ENCODE measurements around the gene MAGEA8.

The MAGEA8 gene

DNA sequence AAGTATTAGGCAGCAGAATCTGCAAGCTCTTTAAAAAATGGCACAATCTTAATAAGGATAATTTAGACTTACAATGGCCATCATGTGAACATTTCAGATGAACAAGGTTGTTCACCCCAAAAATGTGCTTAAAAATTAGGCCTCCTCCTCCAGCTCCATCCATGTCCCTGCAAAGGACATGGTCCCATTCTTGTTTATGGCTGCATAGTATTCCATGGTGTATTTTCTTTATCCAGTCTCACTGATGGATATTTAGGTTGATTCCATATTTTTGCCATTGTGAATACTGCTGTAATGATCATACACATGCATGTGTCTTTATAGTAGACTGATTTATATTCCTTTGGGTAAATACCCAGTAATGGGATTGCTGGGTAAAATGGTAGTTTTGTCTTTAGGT, 29.1 kb upstream of the MAGEA8 start:
- H3K36me3 ChIP-seq (ENCODE audit: control insufficient read depth in 5 of 5, insufficient read depth in 5 of 5, low read length in 5 of 5): no peaks in the 10 kb centered on the region
- H3K4me1 ChIP-seq (ENCODE audit: control insufficient read depth in 5 of 5, insufficient read depth in 5 of 5, low read length in 5 of 5): no peaks in the 10 kb centered on the region
- no peak overlapping the region for H3K9ac ChIP-seq (ENCODE audit: low read length in 5 of 5)
- H3K9me3 ChIP-seq (ENCODE audit: control insufficient read depth in 5 of 5, low read length in 5 of 5): peaks cover 0 to 8% (median 0%) of the 10 kb centered on the region in 5 donors
- H3K27me3 ChIP-seq (ENCODE audit: control insufficient read depth in 5 of 5, insufficient read depth in 4 of 5, low read length in 5 of 5): peaks cover 0 to 13% (median 4%) of the 10 kb centered on the region in 5 donors
- H3K27ac ChIP-seq (ENCODE audit: low read depth, low read length): no peak overlapping the region
- H3K4me3 ChIP-seq (ENCODE audit: low read depth in 1 of 5, low read length in 5 of 5): no peak overlapping the region

DNA sequence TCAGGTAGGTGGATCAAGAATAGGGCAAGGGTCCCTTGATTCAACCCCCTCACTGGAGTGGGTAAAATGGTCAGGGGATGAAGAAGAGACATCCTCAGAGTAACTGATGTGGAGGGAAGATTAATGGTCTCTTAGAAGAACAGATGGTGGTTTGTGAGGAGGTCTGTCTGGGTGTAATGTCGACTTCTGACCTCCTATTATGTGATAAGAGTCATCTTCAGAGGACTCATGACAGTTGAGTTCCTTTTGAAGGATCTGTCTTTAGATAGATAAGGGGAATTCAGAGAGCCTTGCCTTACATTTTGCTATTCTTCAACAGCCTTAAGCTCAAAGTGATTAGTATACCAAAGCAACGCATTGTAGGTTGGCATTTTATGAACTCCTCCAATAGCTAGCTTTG, 27.1 kb upstream of the MAGEA8 start:
- H3K36me3 ChIP-seq (ENCODE audit: control insufficient read depth in 5 of 5, insufficient read depth in 5 of 5, low read length in 5 of 5): no peaks in the 10 kb centered on the region
- H3K4me3 ChIP-seq (ENCODE audit: low read depth in 1 of 5, low read length in 5 of 5): no peak overlapping the region
- no peaks in the 10 kb centered on the region for H3K4me1 ChIP-seq (ENCODE audit: control insufficient read depth in 5 of 5, insufficient read depth in 5 of 5, low read length in 5 of 5)
- H3K9ac ChIP-seq (ENCODE audit: low read length in 5 of 5): no peak overlapping the region
- peaks cover 0 to 8% (median 5%) of the 10 kb centered on the region in 5 donors for H3K9me3 ChIP-seq (ENCODE audit: control insufficient read depth in 5 of 5, low read length in 5 of 5)
- no peak overlapping the region for H3K27ac ChIP-seq (ENCODE audit: low read depth, low read length)
- H3K27me3 ChIP-seq (ENCODE audit: control insufficient read depth in 5 of 5, insufficient read depth in 4 of 5, low read length in 5 of 5): peaks cover 0 to 12% (median 9%) of the 10 kb centered on the region in 5 donors

DNA sequence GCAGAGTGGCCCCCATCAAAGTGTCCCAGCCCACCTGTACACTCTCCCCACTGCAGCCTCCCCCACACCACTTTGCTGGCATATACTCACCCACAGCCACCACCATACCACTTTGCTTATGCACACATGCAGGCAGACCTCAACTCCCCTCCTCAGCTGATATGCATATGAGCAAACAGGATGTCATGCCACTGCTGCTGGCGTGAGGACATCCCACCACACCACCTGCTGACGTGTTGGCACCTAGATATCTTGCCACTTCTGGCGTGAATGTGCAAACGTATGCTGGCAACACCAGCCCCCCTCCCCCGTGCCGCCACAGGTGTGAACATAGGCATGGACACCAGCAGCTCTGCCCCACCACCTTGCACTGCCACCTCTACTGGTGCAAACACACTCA, 22.4 kb upstream of the MAGEA8 start:
- Histone ChIP-seq H3K4me3 (ENCODE audit: low read depth in 1 of 5, low read length in 5 of 5) (no peak overlapping the region), H3K4me1 (ENCODE audit: control insufficient read depth in 5 of 5, insufficient read depth in 5 of 5, low read length in 5 of 5) (no peaks in the 10 kb centered on the region), H3K36me3 (ENCODE audit: control insufficient read depth in 5 of 5, insufficient read depth in 5 of 5, low read length in 5 of 5) (no peaks in the 10 kb centered on the region), H3K9ac (ENCODE audit: low read length in 5 of 5) (no peak overlapping the region), H3K27ac (ENCODE audit: low read depth, low read length) (no peak overlapping the region), H3K27me3 (ENCODE audit: control insufficient read depth in 5 of 5, insufficient read depth in 4 of 5, low read length in 5 of 5) (peaks cover 0 to 13% (median 7%) of the 10 kb centered on the region in 5 donors), H3K9me3 (ENCODE audit: control insufficient read depth in 5 of 5, low read length in 5 of 5) (peaks cover 3 to 12% (median 8%) of the 10 kb centered on the region in 5 donors)

DNA sequence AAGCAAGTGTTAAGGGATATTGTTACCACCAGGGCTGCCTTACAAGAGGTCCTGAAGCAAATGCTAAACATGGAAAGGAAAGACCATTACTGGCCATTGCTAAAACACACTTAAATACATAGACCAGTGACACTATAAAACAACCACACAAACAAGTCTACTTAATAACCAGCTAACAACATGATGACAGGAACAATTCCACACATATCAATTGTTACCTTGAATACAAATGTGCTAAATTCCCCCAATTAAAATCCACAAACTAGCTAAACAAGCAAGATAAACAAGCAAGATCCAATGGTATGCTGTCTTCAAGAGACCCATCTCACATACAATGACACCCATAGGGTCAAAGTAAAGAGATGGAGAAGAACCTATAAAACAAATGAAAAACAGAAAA, 20.5 kb upstream of the MAGEA8 start:
- no peaks in the 10 kb centered on the region for H3K36me3 ChIP-seq (ENCODE audit: control insufficient read depth in 5 of 5, insufficient read depth in 5 of 5, low read length in 5 of 5)
- no peaks in the 10 kb centered on the region for H3K4me1 ChIP-seq (ENCODE audit: control insufficient read depth in 5 of 5, insufficient read depth in 5 of 5, low read length in 5 of 5)
- peaks cover 0 to 13% (median 7%) of the 10 kb centered on the region in 5 donors for H3K27me3 ChIP-seq (ENCODE audit: control insufficient read depth in 5 of 5, insufficient read depth in 4 of 5, low read length in 5 of 5)
- no peak overlapping the region for H3K4me3 ChIP-seq (ENCODE audit: low read depth in 1 of 5, low read length in 5 of 5)
- H3K9me3 ChIP-seq (ENCODE audit: control insufficient read depth in 5 of 5, low read length in 5 of 5): peaks cover 3 to 12% (median 8%) of the 10 kb centered on the region in 5 donors
- H3K27ac ChIP-seq (ENCODE audit: low read depth, low read length): no peak overlapping the region
- H3K9ac ChIP-seq (ENCODE audit: low read length in 5 of 5): no peak overlapping the region

DNA sequence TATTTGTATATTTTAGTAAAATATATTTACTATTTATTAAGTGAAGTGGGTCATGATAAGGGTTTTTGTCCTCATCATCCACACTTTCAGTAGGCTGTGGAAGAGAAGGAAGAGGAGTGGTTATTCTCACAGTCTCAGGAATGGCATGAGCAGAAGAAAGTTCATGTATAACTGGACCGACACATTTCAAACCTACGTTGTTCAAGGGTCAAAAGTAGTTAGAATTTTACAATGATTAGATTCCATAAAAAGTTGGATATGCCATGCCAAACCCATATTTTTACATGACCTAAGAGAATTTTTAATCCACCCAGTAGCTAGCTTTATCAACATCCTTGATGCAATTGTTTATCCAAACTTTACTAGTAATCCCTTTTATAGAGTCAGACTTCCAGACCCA, 15.6 kb upstream of the MAGEA8 start:
- H3K27me3 ChIP-seq (ENCODE audit: control insufficient read depth in 5 of 5, insufficient read depth in 4 of 5, low read length in 5 of 5): no peaks in the 10 kb centered on the region
- H3K4me1 ChIP-seq (ENCODE audit: control insufficient read depth in 5 of 5, insufficient read depth in 5 of 5, low read length in 5 of 5): no peaks in the 10 kb centered on the region
- H3K36me3 ChIP-seq (ENCODE audit: control insufficient read depth in 5 of 5, insufficient read depth in 5 of 5, low read length in 5 of 5): no peaks in the 10 kb centered on the region
- no peak overlapping the region for H3K27ac ChIP-seq (ENCODE audit: low read depth, low read length)
- H3K9me3 ChIP-seq (ENCODE audit: control insufficient read depth in 5 of 5, low read length in 5 of 5): peaks cover 0 to 6% (median 6%) of the 10 kb centered on the region in 5 donors
- H3K9ac ChIP-seq (ENCODE audit: low read length in 5 of 5): no peak overlapping the region
- no peak overlapping the region for H3K4me3 ChIP-seq (ENCODE audit: low read depth in 1 of 5, low read length in 5 of 5)

DNA sequence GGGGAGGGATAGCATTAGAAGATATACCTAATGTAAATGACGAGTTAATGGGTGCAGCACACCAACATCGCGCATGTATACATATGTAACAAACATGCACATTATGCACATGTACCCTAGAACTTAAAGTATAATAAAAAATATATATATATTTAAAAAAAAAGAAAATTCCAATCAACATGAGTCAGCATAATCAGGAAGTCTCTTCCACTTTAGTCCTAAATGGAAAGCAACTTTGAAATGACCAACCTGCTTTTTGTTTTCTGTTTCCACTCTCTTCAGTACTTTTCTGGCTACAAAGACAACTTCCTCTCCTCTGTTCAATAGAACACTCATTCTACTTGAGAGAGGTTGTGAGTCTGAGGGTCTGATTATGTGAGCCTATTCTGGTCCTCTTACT, 13.5 kb upstream of the MAGEA8 start:
- Histone ChIP-seq H3K9ac (ENCODE audit: low read length in 5 of 5) (no peak overlapping the region), H3K4me3 (ENCODE audit: low read depth in 1 of 5, low read length in 5 of 5) (no peak overlapping the region), H3K27ac (ENCODE audit: low read depth, low read length) (no peak overlapping the region), H3K9me3 (ENCODE audit: control insufficient read depth in 5 of 5, low read length in 5 of 5) (no peaks in the 10 kb centered on the region), H3K36me3 (ENCODE audit: control insufficient read depth in 5 of 5, insufficient read depth in 5 of 5, low read length in 5 of 5) (no peaks in the 10 kb centered on the region), H3K4me1 (ENCODE audit: control insufficient read depth in 5 of 5, insufficient read depth in 5 of 5, low read length in 5 of 5) (no peaks in the 10 kb centered on the region), H3K27me3 (ENCODE audit: control insufficient read depth in 5 of 5, insufficient read depth in 4 of 5, low read length in 5 of 5) (no peaks in the 10 kb centered on the region)

DNA sequence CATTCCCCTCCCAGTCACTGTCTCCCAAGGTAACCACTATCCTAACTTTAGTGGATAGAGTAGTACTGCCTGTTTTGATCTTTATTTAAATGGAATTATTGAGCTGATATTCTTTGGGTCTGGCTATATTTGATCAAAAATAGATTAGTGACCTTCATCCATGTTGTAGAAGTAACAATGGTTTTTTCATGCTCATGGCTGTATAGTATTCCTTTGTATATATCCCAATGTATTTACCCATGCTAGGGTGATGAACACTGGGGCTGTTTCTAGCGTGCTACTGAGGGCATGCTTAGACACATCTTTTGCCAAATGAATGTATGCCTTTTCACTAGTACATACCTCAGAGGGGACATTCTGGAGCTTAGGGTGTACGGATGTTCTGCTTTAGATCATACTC, 10.1 kb upstream of the MAGEA8 start:
- H3K27me3 ChIP-seq (ENCODE audit: control insufficient read depth in 5 of 5, insufficient read depth in 4 of 5, low read length in 5 of 5): no peaks in the 10 kb centered on the region

DNA sequence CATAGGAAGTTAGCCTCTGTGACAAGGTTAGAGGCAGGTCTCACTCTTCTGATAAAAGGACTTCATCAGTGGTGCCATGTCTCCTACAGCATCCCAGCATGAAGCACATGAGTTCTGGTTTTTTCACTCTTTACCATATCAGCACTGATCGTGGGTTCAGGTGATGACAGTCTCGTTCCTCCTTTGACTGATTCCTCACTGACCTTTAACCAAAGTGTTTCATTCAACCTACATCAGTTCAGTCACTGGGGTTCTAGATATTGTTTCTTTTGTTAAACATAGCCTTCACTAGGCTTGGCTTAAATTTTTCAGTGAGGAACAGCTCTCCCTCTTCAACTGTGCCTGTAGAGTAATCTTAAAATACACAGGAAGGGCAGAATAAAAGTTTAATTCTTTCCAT, 9.6 kb upstream of the MAGEA8 start:
- Histone ChIP-seq H3K4me3 (ENCODE audit: low read depth in 1 of 5, low read length in 5 of 5) (no peak overlapping the region), H3K4me1 (ENCODE audit: control insufficient read depth in 5 of 5, insufficient read depth in 5 of 5, low read length in 5 of 5) (no peaks in the 10 kb centered on the region), H3K36me3 (ENCODE audit: control insufficient read depth in 5 of 5, insufficient read depth in 5 of 5, low read length in 5 of 5) (no peaks in the 10 kb centered on the region), H3K27me3 (ENCODE audit: control insufficient read depth in 5 of 5, insufficient read depth in 4 of 5, low read length in 5 of 5) (no peaks in the 10 kb centered on the region), H3K27ac (ENCODE audit: low read depth, low read length) (no peak overlapping the region), H3K9me3 (ENCODE audit: control insufficient read depth in 5 of 5, low read length in 5 of 5) (peaks cover 0 to 3% (median 0%) of the 10 kb centered on the region in 5 donors), H3K9ac (ENCODE audit: low read length in 5 of 5) (no peak overlapping the region)

More for the DNA sequence above, 10.1 kb upstream of the MAGEA8 start:
- no peaks in the 10 kb centered on the region for H3K4me1 ChIP-seq (ENCODE audit: control insufficient read depth in 5 of 5, insufficient read depth in 5 of 5, low read length in 5 of 5)
- peaks cover 0 to 3% (median 0%) of the 10 kb centered on the region in 5 donors for H3K9me3 ChIP-seq (ENCODE audit: control insufficient read depth in 5 of 5, low read length in 5 of 5)
- no peak overlapping the region for H3K4me3 ChIP-seq (ENCODE audit: low read depth in 1 of 5, low read length in 5 of 5)
- H3K27ac ChIP-seq (ENCODE audit: low read depth, low read length): no peak overlapping the region
- no peak overlapping the region for H3K9ac ChIP-seq (ENCODE audit: low read length in 5 of 5)
- no peaks in the 10 kb centered on the region for H3K36me3 ChIP-seq (ENCODE audit: control insufficient read depth in 5 of 5, insufficient read depth in 5 of 5, low read length in 5 of 5)

DNA sequence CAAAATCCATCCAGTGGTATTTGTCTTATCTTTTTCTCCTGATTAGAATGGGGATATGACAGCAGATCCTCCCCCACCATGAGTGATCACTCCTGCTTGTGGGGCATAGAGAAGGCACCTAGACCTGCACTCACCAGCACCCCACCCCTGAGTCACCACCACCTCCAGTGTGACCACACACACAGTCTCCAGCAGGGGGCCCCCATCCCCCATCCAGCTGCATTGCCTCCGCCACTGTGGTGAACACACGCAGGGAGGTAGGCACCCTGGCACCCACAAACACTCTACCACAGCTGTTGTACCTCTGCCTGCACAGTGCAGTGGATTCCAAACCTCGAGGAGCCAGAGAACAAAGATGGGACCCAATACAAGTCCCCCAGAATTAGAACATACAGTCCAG, 9.0 kb upstream of the MAGEA8 start:
- H3K27ac ChIP-seq (ENCODE audit: low read depth, low read length): no peak overlapping the region
- H3K36me3 ChIP-seq (ENCODE audit: control insufficient read depth in 5 of 5, insufficient read depth in 5 of 5, low read length in 5 of 5): no peaks in the 10 kb centered on the region
- no peak overlapping the region for H3K4me3 ChIP-seq (ENCODE audit: low read depth in 1 of 5, low read length in 5 of 5)
- no peaks in the 10 kb centered on the region for H3K4me1 ChIP-seq (ENCODE audit: control insufficient read depth in 5 of 5, insufficient read depth in 5 of 5, low read length in 5 of 5)
- no peak overlapping the region for H3K9ac ChIP-seq (ENCODE audit: low read length in 5 of 5)
- H3K9me3 ChIP-seq (ENCODE audit: control insufficient read depth in 5 of 5, low read length in 5 of 5): peaks cover 0 to 3% (median 0%) of the 10 kb centered on the region in 5 donors
- no peaks in the 10 kb centered on the region for H3K27me3 ChIP-seq (ENCODE audit: control insufficient read depth in 5 of 5, insufficient read depth in 4 of 5, low read length in 5 of 5)

DNA sequence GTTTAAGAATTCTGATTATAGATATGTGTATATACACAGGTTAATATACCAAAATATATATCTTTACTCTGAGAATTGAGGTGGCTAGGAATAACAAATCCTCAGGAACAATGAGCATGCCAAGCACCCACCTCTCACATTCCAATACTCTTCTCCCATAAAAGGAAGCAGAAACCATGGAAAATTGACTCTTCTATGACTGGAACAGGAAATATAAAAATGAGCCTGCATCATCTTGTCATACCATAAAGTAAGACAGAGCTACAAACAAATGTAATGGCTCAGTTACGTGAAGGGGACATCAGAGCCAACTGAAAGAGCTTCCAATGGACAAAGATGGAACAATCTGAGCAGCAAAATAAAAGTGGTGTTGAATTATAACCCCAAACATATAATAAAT, 3.8 kb upstream of the MAGEA8 start:
- Histone ChIP-seq H3K9ac (ENCODE audit: low read length in 5 of 5) (no peak overlapping the region), H3K36me3 (ENCODE audit: control insufficient read depth in 5 of 5, insufficient read depth in 5 of 5, low read length in 5 of 5) (no peaks in the 10 kb centered on the region), H3K9me3 (ENCODE audit: control insufficient read depth in 5 of 5, low read length in 5 of 5) (peaks cover 0 to 3% (median 0%) of the 10 kb centered on the region in 5 donors), H3K27ac (ENCODE audit: low read depth, low read length) (no peak overlapping the region), H3K4me1 (ENCODE audit: control insufficient read depth in 5 of 5, insufficient read depth in 5 of 5, low read length in 5 of 5) (no peaks in the 10 kb centered on the region), H3K4me3 (ENCODE audit: low read depth in 1 of 5, low read length in 5 of 5) (no peak overlapping the region), H3K27me3 (ENCODE audit: control insufficient read depth in 5 of 5, insufficient read depth in 4 of 5, low read length in 5 of 5) (peaks cover 0 to 2% (median 0%) of the 10 kb centered on the region in 5 donors)

DNA sequence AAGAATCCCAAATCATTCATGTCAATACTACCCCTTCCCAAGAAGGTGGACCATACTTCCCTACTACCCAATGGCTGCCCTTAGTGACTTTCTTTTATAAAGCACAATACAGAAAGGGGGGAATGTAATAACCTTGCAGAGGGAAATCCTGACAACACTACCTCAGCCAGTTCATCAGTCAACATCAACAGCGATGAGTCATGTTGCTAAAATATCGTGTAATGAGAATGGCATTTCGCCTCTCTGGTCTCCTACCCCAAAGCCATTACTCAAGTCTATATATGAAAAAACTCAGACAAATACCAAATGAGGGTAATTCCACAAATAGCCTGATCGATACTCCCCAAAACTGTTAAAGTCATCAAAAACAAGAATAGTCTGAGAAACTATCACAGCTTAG, 3.3 kb upstream of the MAGEA8 start:
- Histone ChIP-seq H3K36me3 (ENCODE audit: control insufficient read depth in 5 of 5, insufficient read depth in 5 of 5, low read length in 5 of 5) (no peaks in the 10 kb centered on the region), H3K4me1 (ENCODE audit: control insufficient read depth in 5 of 5, insufficient read depth in 5 of 5, low read length in 5 of 5) (no peaks in the 10 kb centered on the region), H3K27me3 (ENCODE audit: control insufficient read depth in 5 of 5, insufficient read depth in 4 of 5, low read length in 5 of 5) (peaks cover 0 to 2% (median 0%) of the 10 kb centered on the region in 5 donors), H3K9me3 (ENCODE audit: control insufficient read depth in 5 of 5, low read length in 5 of 5) (peaks cover 0 to 3% (median 0%) of the 10 kb centered on the region in 5 donors), H3K4me3 (ENCODE audit: low read depth in 1 of 5, low read length in 5 of 5) (no peak overlapping the region), H3K27ac (ENCODE audit: low read depth, low read length) (no peak overlapping the region), H3K9ac (ENCODE audit: low read length in 5 of 5) (no peak overlapping the region)
